Measurements from ENCODE around the gene CRYBG1.

DNA sequence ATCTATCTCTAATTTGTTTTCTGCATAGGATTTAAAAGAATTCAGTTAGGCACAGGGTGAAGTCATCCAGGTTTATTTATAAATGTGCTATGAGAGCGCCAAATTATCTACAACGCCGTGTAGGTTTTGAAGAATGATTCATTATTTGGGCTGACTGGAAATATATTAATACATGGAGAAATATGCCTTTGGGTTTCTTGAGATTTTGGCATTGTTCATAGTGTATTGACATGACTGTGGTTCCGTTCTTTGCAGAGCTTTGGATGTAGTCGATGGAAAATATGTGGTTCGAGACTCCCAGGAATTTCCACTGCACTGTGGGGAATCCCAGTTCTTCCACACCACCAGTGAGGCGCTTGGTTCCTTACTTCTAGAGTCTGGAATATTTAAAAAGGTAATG is 90.9 kb downstream of the CRYBG1 start:
- TF ChIP-seq CTCF (conservative IDR thresholded peaks at IDR 0.05 in 1 of 2, IDR thresholded peaks at IDR 0.05 in 1 of 2; ENCODE audit: extremely low read depth in 1 of 2, insufficient read depth in 1 of 2, low read depth in 1 of 2, low read length in 2 of 2) (no peak), EZH2 (IDR thresholded peaks at IDR 0.05; ENCODE audit: borderline replicate concordance, low read length) (no peak)

All from mammary epithelial cell (primary cell).